ENCODE measurements around the gene CD109.

CD109 gene

DNA sequence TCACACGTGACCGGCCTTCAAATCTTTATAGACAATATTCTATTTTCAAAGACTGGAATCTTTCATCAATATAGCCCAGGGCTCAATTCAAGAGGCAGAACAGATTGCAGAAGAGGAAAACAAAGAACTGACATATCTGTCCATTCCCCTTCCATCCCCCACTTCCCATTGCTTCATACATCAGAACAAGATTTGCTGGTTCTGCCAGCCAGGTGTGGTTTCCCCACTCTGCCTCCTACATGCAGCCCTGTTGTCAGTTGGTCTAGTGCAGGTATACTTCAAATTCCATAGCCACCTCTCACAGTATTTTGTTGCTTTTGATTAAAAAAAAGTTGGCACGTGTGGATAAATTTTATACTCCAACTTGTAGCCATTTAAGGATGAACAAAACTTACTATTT lies 174.9 kb downstream of the CD109 start:
- no peak for DNase-seq

DNA sequence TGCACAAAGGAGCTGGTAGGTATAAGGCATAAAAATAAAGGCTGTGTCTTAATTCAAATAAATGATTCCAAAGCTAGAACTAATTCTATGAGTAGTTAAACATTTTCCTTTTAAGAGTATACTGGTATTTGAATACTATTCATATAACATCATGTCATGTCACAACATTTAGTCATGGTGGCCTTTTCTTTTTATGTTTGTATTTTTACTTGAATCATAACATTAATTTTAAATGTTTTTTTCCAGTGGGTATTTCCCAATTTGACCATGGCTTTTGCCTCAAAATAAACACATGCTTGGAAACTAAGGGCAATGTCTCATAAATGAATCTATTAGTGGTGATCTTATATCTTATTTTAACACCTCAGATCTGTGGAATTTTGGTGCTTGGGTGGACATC lies 177.1 kb downstream of the CD109 start:
- DNase-seq = no peak
